Measurements from ENCODE around the gene THAP4.
"Not testable (repeated sequence)": the region's sequence is repeated elsewhere in the genome, so short reads cannot be mapped to it uniquely, and the experiment has no call there.

Gene THAP4

DNA sequence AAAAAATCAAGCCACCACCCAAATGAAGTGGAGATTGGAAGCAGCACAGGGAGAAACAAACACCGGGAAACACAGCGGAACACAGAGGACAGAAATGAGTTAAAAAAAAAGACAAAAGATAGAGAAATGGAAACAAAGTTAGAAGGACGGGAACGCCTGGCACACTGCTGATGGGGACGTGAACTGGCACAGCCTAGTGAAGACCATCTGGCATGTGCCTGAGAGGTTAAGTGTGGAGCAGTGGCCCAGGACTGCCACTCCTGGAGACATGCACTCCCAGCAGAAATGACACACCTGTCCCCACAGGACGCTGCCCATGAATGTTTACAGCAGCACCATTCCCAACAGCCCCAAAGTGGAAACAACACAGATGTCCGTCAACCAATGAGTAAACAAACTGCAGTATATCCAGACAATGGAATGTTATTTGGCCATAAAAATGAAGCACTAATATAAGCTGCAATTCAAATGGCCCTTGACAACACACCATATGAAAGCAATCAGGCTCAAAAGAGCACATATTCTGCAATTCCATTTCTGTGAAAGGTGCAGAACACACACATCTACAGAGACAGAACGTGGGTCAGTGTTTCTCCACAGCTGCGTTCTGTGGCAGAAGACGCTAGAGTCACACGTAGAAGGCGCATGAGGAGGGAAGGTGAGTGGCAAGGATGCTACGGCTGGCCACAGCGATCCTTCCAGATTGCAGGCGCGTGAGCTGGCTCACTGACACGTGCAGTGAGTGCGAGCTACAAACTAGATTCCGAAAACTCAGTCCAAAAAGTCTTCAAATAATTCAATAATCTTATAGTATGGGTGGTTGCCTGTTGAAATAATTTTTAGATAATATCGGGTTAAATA, 24.6 kb downstream of the THAP4 start:
- peak in 1 of 14 donors; percentile 9 for DNase-seq

- no peak for DNase-seq
Measured at GRCh38 chr2:241611062-241611461, 25.9 kb downstream of the THAP4 start.

- DNase-seq: peak in 12 of 14 donors; percentile 14 to 72 (median 40)
Measured at GRCh38 chr2:241609859-241610793, 26.8 kb downstream of the THAP4 start.

GRCh38 chr2:241608881-241609280, 28.1 kb downstream of the THAP4 start:
- DNase-seq: no peak

DNA sequence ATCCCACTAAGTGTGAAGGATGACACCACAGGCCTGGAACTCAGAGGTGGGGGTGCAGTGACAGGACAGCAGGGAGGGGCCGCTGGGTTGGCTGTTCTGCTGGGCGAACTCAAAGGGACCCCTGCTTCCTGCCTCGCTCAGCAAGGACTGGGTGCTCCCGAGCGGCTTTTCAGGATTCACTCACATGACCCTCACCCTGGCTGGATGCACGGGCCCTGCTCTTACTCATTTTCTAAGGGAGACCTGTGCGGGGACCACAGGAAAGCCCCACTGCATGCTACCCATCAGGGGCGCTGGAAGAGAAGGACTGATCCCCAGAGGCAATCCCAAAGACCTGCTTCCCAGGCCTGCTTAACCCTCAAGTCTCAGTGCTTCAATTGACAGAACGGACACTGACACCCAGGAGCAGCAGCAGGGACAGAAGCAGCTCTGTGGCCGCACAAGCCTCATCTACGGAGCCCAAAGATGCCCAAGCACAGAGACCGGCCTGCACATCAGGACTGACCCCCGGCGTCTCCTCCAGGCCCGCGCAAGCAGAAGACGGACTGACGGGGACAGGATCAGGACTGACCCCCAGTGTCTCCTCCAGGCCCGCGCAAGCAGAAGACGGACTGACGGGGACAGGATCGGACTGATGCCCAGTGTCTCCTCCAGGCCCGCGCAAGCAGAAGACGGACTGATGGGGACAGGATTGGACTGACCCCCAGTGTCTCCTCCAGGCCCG, 29.6 kb downstream of the THAP4 start:
- no peak for DNase-seq

GRCh38 chr2:241606186-241606585, 30.8 kb downstream of the THAP4 start:
- DNase-seq: no peak

DNA sequence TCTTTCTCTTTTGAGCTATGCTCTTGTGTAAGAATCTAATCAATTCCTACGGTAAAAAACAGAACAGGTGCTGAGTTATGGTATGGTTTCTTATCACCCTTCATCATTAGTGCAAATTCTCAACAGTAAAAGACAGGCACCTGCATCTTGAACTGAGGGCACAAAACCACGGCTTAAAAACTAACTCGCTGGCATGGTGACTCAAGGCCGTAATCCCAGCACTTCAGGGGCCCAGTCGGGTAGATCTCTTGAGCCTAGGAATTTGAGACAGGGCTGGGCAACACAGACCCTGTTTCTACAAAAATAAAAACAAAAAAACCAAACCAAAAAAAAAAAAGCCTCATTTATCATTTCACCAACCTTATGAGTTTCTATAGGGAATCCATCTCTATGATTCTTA, 33.3 kb downstream of the THAP4 start:
- no peak for DNase-seq

DNA sequence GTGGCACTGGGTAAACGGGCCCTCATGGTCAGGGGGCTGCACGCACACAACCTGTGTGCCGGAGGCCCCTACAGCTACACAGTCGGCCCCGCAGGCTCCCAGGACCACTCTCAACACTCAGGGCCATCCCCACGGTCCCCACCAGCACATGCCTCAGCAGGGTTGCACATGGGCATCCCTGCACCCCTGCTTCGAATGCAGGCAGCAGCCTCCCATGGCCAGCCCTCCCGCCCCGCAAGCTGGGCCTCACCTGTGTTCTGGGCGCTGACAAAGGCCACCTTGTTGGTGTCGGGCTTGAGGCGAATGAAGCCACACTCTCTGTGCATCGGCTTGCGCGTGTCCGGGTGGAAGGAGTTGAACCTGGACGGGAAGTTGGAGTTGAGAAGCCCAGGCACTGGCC, 34.2 kb downstream of the THAP4 start:
- DNase-seq: no peak

DNA sequence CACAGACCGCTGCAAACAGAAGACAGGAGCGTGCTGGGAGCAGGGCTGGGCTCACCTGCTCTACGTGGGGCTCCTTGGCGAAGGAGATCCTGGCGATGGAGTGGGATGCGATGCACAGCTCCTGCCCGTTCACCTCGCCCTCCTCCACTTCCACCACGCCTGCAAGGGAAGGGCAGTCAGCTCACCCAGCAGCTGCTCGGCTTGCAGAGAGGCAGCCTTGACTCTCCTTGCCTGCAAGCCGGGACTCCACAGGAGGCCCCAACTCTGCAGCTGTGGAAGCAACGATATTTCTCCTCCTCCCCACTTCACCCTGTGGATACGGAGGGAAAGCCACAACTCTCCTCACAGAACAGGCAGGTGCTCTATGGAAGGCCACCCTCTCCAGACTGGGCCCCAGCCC, 35.1 kb downstream of the THAP4 start:
- DNase-seq: no peak

DNA sequence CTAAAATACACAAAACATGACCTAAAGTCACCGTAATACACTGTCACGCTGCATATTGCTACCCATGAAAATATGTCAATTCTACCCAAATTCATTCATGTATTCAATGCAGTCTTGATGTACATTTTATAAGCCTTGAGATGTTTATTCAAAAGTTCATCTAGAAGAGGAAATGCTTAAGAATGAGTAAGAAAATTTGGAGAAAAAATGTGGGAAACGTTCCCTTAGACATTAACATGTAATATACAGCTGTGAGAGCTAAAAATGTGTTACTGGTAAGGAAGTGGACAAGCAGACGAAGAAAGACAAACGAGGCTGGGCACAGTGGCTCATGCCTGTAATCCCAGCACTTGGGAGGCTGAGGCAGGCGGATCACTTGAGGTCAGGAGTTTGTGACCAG, 37.3 kb downstream of the THAP4 start:
- DNase-seq: no peak

- peak in 1 of 14 donors; percentile 45 for DNase-seq
Measured at GRCh38 chr2:241598487-241598886, 38.5 kb downstream of the THAP4 start.

GRCh38 chr2:241598061-241598460, 38.9 kb downstream of the THAP4 start:
- DNase-seq: no peak

- DNase-seq: no peak
Measured at GRCh38 chr2:241597561-241597960, 39.4 kb downstream of the THAP4 start.

DNA sequence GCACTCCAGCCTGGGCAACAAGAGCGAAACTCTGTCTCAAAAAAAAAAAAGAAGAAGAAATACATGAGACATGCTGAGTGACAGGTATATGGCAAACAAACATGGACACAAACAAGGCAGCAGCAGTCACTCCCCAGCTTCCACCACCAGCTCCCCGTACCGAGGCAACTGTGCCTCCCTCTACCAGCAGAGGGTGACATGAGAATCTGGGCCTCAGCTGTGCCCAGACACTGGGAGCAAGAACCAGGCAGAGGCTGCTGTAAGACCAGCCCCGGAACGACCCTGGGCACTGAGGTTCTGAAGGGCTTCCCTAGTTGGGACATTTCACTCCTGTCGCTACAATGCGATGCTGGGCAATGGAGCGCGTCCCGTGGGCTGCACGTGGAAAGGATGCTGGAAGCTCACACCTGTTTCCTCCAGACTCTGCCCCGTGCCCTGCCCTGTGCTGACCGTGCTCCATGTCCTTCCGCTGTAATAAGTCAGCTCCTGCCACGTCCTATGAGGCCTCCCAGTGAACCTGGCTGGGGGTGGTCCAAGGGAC, 41.3 kb downstream of the THAP4 start:
- no peak for DNase-seq

DNA sequence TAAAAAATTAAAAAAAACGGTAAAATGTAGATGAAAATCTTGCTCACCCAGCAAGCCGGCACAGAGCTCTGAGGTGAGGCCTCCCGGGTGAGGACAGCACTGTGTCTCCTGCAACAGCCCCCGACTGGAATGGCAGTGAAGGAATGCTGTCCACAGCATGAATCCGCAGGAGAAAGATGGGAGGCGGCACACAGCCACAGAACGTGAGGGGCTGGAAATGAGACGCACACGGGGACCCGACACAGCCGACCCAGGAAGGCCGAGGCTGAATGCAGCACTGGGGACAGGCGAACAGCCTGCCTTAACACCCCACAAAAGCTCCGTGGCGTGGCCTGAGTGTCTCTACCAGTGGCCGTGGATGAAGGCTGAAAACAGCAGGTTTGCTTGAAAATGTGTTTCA, 43.7 kb downstream of the THAP4 start:
- DNase-seq: no peak

DNA sequence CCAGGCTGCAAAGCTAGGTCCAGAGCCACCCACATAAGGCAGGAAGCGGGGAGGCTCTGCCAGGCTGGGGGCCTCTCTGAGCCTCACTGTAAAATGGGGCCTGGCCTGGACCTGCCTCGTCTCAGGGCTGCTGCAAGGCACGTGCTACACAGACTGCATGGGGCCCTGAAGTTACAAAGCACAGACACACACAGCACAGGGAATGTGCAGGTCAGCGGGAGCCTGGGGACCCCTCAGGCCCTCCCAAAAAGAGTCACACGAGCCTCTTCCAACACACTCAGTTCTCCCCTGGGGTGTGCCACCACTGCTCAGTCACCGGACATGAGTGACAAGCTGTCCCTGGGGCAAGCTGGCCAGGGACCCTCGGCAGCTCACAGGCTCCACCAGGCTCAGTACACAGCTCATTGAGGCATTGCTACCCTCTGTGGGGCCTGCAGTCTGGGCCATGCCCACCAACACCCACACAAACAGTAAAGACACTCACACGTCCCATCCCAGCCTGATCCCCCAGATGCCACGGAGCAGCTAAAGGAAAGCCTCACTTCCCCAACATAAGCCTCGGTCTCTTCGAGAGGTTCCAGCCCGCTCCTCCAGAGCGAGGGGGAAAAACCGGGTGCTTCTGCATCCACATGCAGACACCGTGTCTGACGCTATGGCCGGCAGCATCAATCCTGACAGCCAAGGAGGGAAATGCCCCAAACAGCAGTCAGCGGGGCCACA, 44.7 kb downstream of the THAP4 start:
- no peak for DNase-seq

DNA sequence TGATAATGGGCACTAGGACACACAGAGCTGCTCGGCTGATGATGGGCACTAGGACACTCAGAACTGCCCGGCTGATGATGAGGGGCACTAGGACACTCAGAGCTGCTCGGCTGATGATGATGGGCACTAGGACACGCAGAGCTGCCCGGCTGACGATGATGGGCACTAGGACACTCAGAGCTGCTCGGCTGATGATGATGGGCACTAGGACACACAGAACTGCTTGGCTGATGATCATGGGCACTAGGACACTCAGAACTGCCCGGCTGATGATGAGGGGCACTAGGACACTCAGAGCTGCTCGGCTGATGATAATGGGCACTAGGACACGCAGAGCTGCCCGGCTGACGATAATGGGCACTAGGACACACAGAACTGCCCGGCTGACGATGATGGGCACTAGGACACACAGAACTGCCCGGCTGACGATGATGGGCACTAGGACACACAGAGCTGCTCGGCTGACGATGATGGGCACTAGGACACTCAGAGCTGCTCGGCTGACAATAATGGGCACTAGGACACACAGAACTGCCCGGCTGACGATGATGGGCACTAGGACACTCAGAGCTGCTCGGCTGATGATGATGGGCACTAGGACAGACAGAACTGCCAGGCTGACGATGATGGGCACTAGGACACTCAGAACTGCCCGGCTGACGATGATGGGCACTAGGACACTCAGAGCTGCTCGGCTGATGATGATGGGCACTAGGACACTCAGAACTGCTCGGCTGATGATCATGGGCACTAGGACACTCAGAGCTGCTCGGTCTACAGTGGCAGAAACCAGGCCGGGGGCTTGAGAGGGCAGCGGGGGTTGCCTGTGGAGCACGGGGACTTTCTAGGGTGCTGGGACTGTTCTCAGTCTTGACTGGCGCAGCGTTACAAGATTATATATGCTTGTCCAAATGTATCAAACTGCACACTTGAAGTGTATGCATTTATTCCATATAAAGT, 46.2 kb downstream of the THAP4 start:
- not testable (repeated sequence) for DNase-seq

GRCh38 chr2:241589863-241590262, 47.1 kb downstream of the THAP4 start:
- DNase-seq: not testable (repeated sequence)

- no peak for DNase-seq
Measured at GRCh38 chr2:241586564-241587264, 50.2 kb downstream of the THAP4 start.

- no peak for DNase-seq
Measured at GRCh38 chr2:241584436-241584835, 52.5 kb downstream of the THAP4 start.

All from C1 segment of cervical spinal cord (tissue), 14 donors.